Measurements from ENCODE around the gene WWP2.

GRCh38 chr16:69720822-69721430 lies 41.2 kb upstream of the WWP2 start:
- TF ChIP-seq CTCF (conservative IDR thresholded peaks at IDR 0.05; ENCODE audit: low read length) (no peak), EZH2phosphoT487 (IDR thresholded peaks at IDR 0.05; ENCODE audit: borderline replicate concordance) (no peak)
